Activated naive CD8-positive, alpha-beta T cell treated with anti-CD3 and anti-CD28 coated beads, Interleukin-2, amount 50 U/mL, for 24 hours (primary cell): ENCODE data around the gene CD2AP.

Source experiments
- ATAC-seq: fragments of 150-1000 bp; cut with Tn5 transposase; one replicate; pipeline ENCODE4 v1.10.0; 2021
- DNase-seq: peaks from one replicate; pipeline ENCODE4 v3.0.0; 2021
- H3K27ac Mint-ChIP-seq: one replicate; pipeline ENCODE4 v1.8.0; 2021; ENCODE audit warnings: mild to moderate bottlenecking, mixed read lengths
- H3K27me3 Mint-ChIP-seq: one replicate; pipeline ENCODE4 v1.8.0; 2021; ENCODE audit warnings: mixed read lengths
- H3K36me3 Mint-ChIP-seq: one replicate; pipeline ENCODE4 v1.8.0; 2021; ENCODE audit warnings: low read depth, mixed read lengths
- H3K4me1 Mint-ChIP-seq: one replicate; pipeline ENCODE4 v1.8.0; 2021; ENCODE audit warnings: mixed read lengths
- H3K4me3 Mint-ChIP-seq: one replicate; pipeline ENCODE4 v1.8.0; 2021; ENCODE audit warnings: mild to moderate bottlenecking, moderate library complexity, mixed read lengths
- H3K9me3 Mint-ChIP-seq: one replicate; pipeline ENCODE4 v1.8.0; 2021; ENCODE audit warnings: mixed read lengths

CD2AP gene

GRCh38 chr6:47509937-47510336 lies 32.3 kb downstream of the CD2AP start:
- ATAC-seq (no peak), DNase-seq (no peak)
- H3K27ac Mint-ChIP-seq: no peak overlapping the region
- no peak overlapping the region for H3K4me3 Mint-ChIP-seq
- peaks cover 12% of the 10 kb centered on the region for H3K9me3 Mint-ChIP-seq
- peaks cover 57% of the 10 kb centered on the region for H3K36me3 Mint-ChIP-seq
- peaks cover 28% of the 10 kb centered on the region for H3K4me1 Mint-ChIP-seq
- no peaks in the 10 kb centered on the region for H3K27me3 Mint-ChIP-seq

- H3K4me3 Mint-ChIP-seq: no peak overlapping the region
- ATAC-seq: no peak
- no peak for DNase-seq
- no peaks in the 10 kb centered on the region for H3K27me3 Mint-ChIP-seq
- peaks cover 28% of the 10 kb centered on the region for H3K4me1 Mint-ChIP-seq
- H3K27ac Mint-ChIP-seq: no peak overlapping the region
- H3K36me3 Mint-ChIP-seq: peaks cover 67% of the 10 kb centered on the region
- peaks cover 12% of the 10 kb centered on the region for H3K9me3 Mint-ChIP-seq
Measured at GRCh38 chr6:47512872-47513271, 35.3 kb downstream of the CD2AP start.

- H3K4me3 Mint-ChIP-seq: no peak overlapping the region
- H3K9me3 Mint-ChIP-seq: no peaks in the 10 kb centered on the region
- no peaks in the 10 kb centered on the region for H3K27me3 Mint-ChIP-seq
- no peak for ATAC-seq
- peaks cover 44% of the 10 kb centered on the region for H3K4me1 Mint-ChIP-seq
- no peak overlapping the region for H3K27ac Mint-ChIP-seq
- DNase-seq: no peak
- peaks cover 21% of the 10 kb centered on the region for H3K36me3 Mint-ChIP-seq
Measured at GRCh38 chr6:47519279-47519678, 41.7 kb downstream of the CD2AP start.

- peaks cover 43% of the 10 kb centered on the region for H3K4me1 Mint-ChIP-seq
Measured at GRCh38 chr6:47520282-47520681, 42.7 kb downstream of the CD2AP start.

GRCh38 chr6:47521961-47522360 lies 44.4 kb downstream of the CD2AP start:
- peaks cover 38% of the 10 kb centered on the region for H3K4me1 Mint-ChIP-seq
- no peaks in the 10 kb centered on the region for H3K27me3 Mint-ChIP-seq
- ATAC-seq (no peak), DNase-seq (no peak)
- H3K36me3 Mint-ChIP-seq: peaks cover 7% of the 10 kb centered on the region
- no peak overlapping the region for H3K4me3 Mint-ChIP-seq
- no peak overlapping the region for H3K27ac Mint-ChIP-seq
- H3K9me3 Mint-ChIP-seq: no peaks in the 10 kb centered on the region

More at GRCh38 chr6:47520282-47520681, 42.7 kb downstream of the CD2AP start:
- no peak for ATAC-seq
- H3K4me3 Mint-ChIP-seq: no peak overlapping the region
- H3K36me3 Mint-ChIP-seq: peaks cover 19% of the 10 kb centered on the region
- no peak overlapping the region for H3K27ac Mint-ChIP-seq
- no peak for DNase-seq
- no peaks in the 10 kb centered on the region for H3K27me3 Mint-ChIP-seq
- no peaks in the 10 kb centered on the region for H3K9me3 Mint-ChIP-seq

- Mint-ChIP-seq H3K4me3 (no peak overlapping the region), H3K27ac (no peak overlapping the region), H3K9me3 (no peaks in the 10 kb centered on the region), H3K4me1 (peaks cover 30% of the 10 kb centered on the region), H3K36me3 (peaks cover 13% of the 10 kb centered on the region), H3K27me3 (no peaks in the 10 kb centered on the region)
- no peak for DNase-seq
- no peak for ATAC-seq
Measured at GRCh38 chr6:47524136-47524845, 46.7 kb downstream of the CD2AP start.

- H3K4me1 Mint-ChIP-seq: peaks cover 22% of the 10 kb centered on the region
- peaks cover 24% of the 10 kb centered on the region for H3K36me3 Mint-ChIP-seq
- no peak for ATAC-seq
- H3K9me3 Mint-ChIP-seq: peaks cover 3% of the 10 kb centered on the region
- H3K27me3 Mint-ChIP-seq: no peaks in the 10 kb centered on the region
- no peak overlapping the region for H3K4me3 Mint-ChIP-seq
- no peak for DNase-seq
- no peak overlapping the region for H3K27ac Mint-ChIP-seq
Measured at GRCh38 chr6:47525330-47526057, 47.9 kb downstream of the CD2AP start.

GRCh38 chr6:47527274-47527673 lies 49.7 kb downstream of the CD2AP start:
- peaks cover 4% of the 10 kb centered on the region for H3K9me3 Mint-ChIP-seq
- DNase-seq: no peak
- no peaks in the 10 kb centered on the region for H3K27me3 Mint-ChIP-seq
- H3K4me1 Mint-ChIP-seq: peaks cover 14% of the 10 kb centered on the region
- H3K36me3 Mint-ChIP-seq: peaks cover 27% of the 10 kb centered on the region
- ATAC-seq: no peak
- H3K4me3 Mint-ChIP-seq: no peak overlapping the region
- no peak overlapping the region for H3K27ac Mint-ChIP-seq

GRCh38 chr6:47529734-47530133 lies 52.1 kb downstream of the CD2AP start:
- ATAC-seq (no peak), DNase-seq (no peak)
- H3K9me3 Mint-ChIP-seq: peaks cover 4% of the 10 kb centered on the region
- peaks cover 32% of the 10 kb centered on the region for H3K36me3 Mint-ChIP-seq
- no peak overlapping the region for H3K4me3 Mint-ChIP-seq
- H3K4me1 Mint-ChIP-seq: peaks cover 11% of the 10 kb centered on the region
- H3K27ac Mint-ChIP-seq: no peak overlapping the region
- H3K27me3 Mint-ChIP-seq: no peaks in the 10 kb centered on the region

GRCh38 chr6:47532981-47533585 lies 55.5 kb downstream of the CD2AP start:
- H3K36me3 Mint-ChIP-seq: peaks cover 34% of the 10 kb centered on the region
- no peak overlapping the region for H3K27ac Mint-ChIP-seq

GRCh38 chr6:47534063-47534462 lies 56.5 kb downstream of the CD2AP start:
- DNase-seq (no peak), ATAC-seq (no peak)
- Mint-ChIP-seq H3K4me1 (peaks cover 15% of the 10 kb centered on the region), H3K9me3 (peaks cover 4% of the 10 kb centered on the region), H3K27ac (no peak overlapping the region), H3K27me3 (no peaks in the 10 kb centered on the region), H3K4me3 (no peak overlapping the region), H3K36me3 (peaks cover 35% of the 10 kb centered on the region)

More at GRCh38 chr6:47532981-47533585, 55.5 kb downstream of the CD2AP start:
- Mint-ChIP-seq H3K27me3 (no peaks in the 10 kb centered on the region), H3K9me3 (peaks cover 4% of the 10 kb centered on the region), H3K4me1 (peaks cover 12% of the 10 kb centered on the region), H3K4me3 (no peak overlapping the region)
- no peak for DNase-seq
- no peak for ATAC-seq

GRCh38 chr6:47535316-47536225 lies 58.0 kb downstream of the CD2AP start:
- DNase-seq (no peak), ATAC-seq (no peak)
- Mint-ChIP-seq H3K27me3 (no peaks in the 10 kb centered on the region), H3K9me3 (peaks cover under 1% of the 10 kb centered on the region), H3K27ac (peak overlapping the region; percentile 54), H3K36me3 (peaks cover 28% of the 10 kb centered on the region), H3K4me1 (peaks cover 12% of the 10 kb centered on the region), H3K4me3 (no peak overlapping the region)

GRCh38 chr6:47536816-47537401 lies 59.3 kb downstream of the CD2AP start:
- peaks cover 27% of the 10 kb centered on the region for H3K36me3 Mint-ChIP-seq
- H3K4me1 Mint-ChIP-seq: peaks cover 12% of the 10 kb centered on the region
- H3K27me3 Mint-ChIP-seq: no peaks in the 10 kb centered on the region
- ATAC-seq (no peak), DNase-seq (no peak)
- no peaks in the 10 kb centered on the region for H3K9me3 Mint-ChIP-seq
- no peak overlapping the region for H3K4me3 Mint-ChIP-seq
- H3K27ac Mint-ChIP-seq: no peak overlapping the region

GRCh38 chr6:47545223-47545622 lies 67.6 kb downstream of the CD2AP start:
- no peak overlapping the region for H3K27ac Mint-ChIP-seq
- peaks cover 32% of the 10 kb centered on the region for H3K9me3 Mint-ChIP-seq
- peaks cover 57% of the 10 kb centered on the region for H3K36me3 Mint-ChIP-seq
- no peak overlapping the region for H3K4me3 Mint-ChIP-seq
- H3K4me1 Mint-ChIP-seq: peaks cover 11% of the 10 kb centered on the region
- DNase-seq: no peak
- H3K27me3 Mint-ChIP-seq: no peaks in the 10 kb centered on the region
- no peak for ATAC-seq
